Measurements from ENCODE around the gene QSOX2. TPM values are rescaled to one million over a fixed set of nuclear protein-coding genes. Genes with fewer than 3 reads are reported as not detected.

QSOX2 gene
- total RNA-seq, 1 donor from 2014 or later = 6.3 TPM

DNA sequence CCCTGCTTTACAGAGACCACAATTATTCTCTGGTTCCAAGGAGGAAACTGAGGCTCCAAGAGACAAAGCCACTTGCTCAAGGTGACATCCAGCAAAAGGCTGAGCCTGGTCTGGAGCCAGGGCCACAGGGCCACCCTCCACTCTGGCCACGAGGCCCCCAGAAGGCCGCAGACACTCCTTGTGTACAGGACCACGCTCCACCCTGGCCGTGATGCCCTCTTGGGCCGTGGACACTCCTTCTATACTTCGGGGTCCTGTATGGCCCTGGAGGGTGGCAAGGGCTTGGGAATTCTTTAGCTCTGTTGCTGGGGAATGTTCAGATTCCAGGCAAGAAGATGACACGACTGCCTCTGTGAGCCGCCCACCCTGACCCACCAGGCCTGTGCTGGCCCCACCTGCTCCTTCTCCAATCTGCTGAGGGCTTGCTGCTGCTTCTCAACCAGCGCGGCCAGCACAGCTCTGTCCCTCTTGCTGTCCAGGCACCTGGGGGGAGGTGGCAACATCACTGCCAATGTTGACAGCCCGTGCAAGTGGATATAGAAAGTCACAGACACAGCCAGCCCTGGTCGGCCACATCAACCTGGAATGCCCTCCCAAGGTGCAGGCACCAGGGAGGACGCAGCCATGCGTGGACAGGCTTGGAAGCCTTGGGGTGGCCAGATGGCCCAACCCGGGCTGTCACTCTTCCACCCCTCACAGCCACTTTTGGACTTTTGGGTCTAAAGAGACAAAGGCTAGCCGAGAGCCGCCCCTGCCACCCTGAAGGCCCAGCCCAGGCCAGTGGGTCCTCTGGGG is 20.1 kb upstream of the QSOX2 start:
- no peak for DNase-seq (ENCODE audit: low read depth in 2 of 2)

DNA sequence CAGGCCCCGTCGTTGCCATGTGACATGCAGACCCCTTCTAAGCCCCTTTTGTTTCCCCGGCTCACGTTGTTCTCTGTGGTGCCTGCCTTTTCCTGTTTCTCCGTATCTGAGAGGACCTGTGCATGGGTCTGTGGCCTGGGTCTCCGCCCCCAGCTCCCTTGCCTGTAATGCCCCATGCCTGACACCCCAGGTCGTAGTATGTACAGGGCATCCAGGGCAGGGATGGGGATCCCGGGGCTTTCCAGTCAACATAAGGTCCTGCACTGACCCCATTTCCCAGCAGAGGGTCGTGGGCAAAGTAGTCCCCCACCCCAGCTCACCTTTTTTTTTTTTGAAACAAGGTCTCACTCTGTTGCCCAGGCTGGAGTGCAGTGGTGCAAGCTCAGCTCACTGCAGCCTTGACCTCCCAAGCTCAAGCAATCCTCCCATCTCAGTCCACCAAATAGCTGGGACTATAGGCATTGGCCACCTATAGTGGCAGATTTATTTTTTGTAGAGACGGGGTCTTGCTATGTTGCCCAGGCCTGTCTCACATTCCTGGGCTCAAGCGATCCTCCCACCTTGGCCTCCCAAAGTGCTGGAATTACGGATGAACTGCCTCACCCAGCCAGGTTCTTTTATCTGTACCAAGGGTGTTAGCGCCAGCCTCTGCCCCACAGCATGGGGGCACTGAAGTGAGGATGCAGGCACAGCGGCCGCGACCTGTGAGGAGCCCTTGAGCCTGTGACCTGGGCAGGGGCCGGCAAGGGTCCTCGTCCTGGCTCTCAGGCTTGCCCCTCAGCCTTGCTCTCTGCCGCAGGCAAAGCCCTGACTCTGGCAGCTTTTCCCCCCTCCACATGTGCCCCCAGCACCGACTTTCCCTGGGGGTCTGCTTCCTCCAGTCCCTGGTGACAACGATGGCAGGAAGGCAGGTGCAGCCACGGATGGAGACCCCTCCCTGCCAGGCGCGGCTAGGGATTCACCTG is 19.1 kb upstream of the QSOX2 start:
- DNase-seq (ENCODE audit: low read depth in 2 of 2) = no peak

DNA sequence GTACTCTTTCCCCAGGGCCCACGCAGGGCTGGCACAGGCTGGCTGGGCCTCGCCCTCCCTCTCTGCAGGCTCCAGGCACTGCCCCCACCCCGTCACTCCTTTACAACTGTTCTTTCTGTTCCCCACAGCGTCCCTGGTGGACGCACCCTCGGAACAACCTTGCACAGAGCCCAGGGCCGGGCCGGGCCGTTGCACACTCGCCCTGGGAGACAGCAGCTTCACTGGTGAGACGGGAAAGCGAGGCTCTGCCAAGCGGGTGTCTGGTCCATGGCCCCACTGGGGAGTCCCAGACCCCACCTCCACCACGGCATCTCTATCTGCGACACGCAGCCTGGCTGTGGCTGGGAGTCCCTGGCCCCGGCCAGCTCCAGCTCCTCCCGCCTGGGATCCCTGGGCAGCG is 18.4 kb upstream of the QSOX2 start:
- DNase-seq (ENCODE audit: low read depth in 2 of 2) = no peak

DNA sequence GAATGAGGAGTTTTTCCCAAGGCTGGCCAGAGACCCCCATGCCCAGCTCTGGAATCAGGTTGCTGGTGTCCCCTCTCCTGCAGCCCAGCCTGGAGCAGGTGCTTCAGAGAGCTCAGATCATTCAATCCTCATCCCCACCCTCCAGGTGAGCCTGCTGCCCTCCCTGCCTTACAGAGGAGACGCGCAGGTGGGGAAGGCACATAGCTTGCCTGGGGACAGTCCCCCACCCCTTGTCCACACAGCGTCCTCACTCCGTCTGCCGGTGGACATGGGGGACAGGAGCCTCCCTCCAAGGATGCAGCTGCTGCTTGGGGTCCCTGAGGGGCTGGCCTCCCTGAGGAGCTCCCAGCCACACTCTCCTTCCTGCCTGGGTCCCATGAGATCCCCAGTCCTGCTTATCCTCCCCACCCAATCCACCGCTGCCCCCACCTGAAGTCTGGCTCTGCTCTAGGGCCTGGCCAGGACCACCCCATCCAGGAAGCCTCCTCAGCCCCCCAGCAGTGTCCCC is 17.1 kb upstream of the QSOX2 start:
- no peak for DNase-seq (ENCODE audit: low read depth in 2 of 2)

DNA sequence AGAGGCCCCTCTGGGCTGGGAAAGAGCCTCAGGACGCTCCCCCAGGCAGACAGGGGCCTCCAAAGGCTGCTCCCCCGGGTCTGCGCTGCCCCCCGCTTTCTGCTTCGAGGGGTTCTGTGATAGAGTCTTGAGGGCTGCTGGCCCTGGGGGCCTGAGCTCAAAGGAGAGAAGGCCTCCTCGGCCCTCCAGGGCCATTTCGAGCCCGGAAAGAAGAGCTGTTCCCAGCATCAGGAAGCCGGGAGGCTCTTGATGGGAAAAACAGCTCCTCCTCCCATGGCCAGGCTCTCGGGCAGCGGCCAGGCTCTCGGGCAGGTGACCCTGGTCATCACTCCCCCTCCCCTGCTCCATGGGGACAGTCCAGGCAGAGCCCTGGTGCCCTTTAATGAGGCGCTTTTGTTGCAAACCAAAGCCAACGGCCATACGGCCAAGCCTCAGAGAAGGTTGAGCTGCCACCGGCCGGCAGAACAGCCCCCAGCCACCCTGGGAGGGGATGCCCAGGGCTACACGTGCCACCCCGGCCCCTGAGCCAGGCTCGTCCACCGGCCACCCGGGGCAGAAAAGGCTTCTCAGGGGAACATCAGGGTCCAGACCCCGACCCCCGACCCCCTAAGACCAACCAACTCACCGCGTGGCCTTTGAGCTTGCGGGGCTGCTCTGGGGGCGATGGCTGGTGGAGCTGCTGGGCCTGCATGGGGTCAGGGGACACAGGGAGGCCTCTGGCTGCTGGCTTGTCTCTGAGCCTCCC is 16.2 kb upstream of the QSOX2 start:
- no peak for DNase-seq (ENCODE audit: low read depth in 2 of 2)

DNA sequence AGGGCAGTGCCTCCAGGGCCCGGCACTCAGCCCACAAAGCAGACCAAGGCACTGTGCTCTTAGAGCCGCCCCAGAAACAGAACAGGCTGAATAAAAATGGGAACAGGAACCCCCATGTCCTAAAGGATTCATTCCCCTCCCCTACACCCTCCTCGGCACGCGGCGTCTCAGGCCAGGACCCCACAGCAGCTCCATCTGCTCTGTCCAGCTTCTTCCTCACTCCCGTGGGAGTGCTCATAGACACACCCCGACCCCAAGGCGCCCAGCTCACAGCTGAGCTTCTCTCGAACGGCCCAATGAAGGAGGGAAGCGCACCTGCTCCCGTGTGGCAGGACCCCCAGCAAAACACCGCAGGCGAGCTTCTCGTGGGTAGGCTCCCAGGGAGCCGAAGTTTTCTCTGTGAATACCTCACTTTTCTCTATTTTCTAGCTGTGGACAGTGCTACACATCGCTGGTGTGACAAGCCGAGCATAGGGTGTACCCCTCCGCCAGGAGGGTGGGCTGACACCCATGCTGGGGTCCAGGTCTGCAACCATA is 15.4 kb upstream of the QSOX2 start:
- DNase-seq (ENCODE audit: low read depth in 2 of 2) = no peak

DNA sequence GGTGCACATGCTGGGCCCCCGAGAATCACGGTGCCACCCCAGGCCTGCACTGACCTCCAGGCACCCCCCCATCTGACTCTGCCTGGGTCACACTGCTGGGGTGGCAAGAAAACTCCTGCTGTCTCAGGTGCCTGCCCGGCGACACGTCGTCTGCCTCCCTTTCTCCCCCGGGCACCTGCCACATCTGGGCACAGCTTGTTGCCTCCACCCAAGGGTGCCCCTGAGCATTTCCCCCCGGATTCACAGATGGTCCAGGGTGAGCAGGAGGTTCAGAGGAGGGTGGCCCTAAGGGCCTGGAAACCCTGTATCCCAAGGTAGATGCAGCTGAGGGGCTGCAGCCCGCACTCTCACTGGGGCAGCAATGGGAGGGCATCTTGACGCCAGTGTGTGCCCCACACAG is 14.9 kb upstream of the QSOX2 start:
- DNase-seq (ENCODE audit: low read depth in 2 of 2) = no peak

DNA sequence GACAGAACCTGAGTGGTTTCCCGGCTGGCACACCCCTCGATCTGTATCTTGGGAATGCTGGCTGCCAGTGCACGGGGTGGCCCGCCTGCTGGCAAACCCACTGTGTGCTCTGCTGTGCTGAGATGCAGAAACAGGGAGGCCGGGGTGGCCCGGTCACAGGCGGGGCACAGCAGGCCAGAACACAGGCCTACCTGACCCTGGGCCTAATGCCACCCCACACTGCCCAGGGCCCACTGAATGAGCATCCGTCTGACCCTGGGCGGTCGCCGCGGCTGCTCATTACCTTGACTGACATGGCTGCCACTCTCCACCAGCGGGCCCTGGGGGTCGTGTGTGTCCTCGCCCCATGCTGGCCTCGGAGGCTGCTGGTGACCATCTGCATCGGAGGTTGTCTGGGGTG is 14.2 kb upstream of the QSOX2 start:
- no peak for DNase-seq (ENCODE audit: low read depth in 2 of 2)

DNA sequence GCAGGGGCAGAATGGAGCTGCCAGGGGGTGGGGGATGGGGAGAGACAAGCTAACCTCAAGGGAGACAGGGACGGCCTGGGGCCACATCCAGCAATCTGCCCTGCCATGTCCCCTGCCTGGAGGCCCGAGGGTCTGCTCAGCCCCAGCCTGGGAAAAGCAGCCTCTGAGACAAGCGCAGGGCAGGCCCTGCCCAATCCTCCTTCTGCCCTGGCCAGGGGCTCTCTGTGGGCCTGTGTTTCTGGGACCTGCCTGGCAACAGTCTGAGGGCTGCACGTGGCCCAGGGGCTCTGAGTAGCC is 13.9 kb upstream of the QSOX2 start:
- DNase-seq (ENCODE audit: low read depth in 2 of 2) = no peak

DNA sequence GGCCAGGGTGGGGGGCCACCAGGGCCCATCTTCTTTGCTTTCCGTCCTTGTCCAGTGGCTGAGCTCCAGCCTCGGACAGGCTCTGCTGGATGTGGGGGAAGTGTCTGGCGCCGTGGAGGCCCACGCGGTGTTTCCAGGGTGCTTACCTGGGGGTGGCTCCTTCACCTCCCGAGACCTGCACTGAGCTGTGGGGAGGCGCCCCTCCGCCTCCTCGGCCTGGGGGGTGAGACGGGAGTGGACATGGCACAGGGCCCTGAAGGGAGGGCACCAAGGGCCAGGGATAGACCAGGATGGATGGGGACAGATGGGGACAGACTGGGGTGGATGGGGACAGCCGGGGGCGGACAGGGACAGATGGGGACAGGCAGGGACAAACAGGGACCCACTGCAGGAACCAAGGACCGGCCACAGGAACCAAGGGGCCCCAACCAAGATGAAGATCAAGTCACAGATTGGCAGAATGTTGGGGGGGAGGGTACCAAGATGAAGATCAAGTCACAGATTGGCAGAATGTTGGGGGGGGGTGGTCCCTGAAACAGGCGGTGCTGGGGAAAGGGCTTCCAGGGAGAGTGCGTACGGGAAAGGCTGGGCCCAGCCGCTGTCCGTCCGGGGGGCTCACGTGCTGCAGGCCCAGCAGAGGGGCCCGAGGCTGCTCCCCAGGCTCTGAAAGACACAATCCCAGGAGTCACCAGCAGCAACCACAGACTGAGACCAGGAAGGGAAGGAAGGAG is 13.3 kb upstream of the QSOX2 start:
- DNase-seq (ENCODE audit: low read depth in 2 of 2) = no peak

DNA sequence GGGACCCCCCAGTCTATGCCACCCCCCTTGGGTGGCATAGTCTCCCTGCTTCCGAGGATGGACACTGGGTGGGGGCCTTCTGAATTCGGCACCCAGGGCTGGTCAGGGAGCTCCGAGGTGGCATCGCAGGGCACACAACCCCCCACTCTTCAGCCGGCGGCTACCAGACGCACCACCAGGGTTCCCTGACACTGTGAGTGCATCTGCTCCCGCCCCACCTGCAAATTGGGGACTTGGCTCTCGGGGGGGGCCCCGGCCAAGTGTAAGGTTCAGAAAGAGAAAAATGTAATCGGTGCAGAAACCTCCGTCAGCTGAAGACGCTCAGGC is 12.7 kb upstream of the QSOX2 start:
- no peak for DNase-seq (ENCODE audit: low read depth in 2 of 2)

DNA sequence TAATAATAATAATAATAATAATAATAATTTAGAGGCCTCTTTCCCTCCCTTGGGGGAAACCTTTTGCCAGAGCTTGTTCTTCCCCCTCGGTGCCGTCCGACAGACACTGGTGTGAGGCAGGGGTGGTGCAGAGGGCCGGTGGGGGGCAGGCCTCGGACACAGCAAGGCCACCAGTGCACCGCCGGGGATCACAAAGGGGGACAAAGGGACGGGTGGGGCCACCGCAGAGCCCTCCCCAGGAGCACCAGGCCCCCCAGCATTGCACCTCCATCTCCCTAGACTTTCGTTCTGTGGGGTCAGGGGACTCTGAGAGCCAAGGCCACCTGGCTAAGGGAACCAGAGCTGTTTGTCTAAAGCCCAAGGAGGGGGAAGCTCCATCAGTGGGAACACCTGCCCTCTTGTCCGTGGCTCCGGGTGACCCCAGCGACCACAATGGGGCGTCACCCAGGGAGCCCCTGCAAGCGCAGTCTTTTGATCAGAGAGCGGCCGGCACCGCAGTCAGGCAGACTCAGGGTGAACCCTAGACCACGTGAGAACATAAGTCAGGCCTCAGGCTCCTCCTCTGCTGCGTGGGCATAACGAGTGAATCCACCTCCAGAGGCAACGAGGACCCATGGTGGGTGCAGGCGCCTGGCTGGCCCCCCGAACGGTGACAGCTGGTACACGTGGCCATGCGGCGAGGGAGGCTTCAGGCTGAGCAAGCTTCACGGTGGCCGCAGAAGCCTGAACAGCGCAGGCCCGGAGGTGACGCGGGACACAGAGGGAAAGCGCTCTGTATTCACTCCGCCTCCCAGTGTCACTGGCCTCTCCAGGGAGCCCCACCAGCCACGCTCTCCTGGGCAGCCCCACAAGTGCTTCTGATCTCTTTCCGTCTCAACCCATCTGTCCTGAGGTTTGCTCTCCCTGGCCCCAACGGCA is 12.0 kb upstream of the QSOX2 start:
- DNase-seq (ENCODE audit: low read depth in 2 of 2) = no peak

DNA sequence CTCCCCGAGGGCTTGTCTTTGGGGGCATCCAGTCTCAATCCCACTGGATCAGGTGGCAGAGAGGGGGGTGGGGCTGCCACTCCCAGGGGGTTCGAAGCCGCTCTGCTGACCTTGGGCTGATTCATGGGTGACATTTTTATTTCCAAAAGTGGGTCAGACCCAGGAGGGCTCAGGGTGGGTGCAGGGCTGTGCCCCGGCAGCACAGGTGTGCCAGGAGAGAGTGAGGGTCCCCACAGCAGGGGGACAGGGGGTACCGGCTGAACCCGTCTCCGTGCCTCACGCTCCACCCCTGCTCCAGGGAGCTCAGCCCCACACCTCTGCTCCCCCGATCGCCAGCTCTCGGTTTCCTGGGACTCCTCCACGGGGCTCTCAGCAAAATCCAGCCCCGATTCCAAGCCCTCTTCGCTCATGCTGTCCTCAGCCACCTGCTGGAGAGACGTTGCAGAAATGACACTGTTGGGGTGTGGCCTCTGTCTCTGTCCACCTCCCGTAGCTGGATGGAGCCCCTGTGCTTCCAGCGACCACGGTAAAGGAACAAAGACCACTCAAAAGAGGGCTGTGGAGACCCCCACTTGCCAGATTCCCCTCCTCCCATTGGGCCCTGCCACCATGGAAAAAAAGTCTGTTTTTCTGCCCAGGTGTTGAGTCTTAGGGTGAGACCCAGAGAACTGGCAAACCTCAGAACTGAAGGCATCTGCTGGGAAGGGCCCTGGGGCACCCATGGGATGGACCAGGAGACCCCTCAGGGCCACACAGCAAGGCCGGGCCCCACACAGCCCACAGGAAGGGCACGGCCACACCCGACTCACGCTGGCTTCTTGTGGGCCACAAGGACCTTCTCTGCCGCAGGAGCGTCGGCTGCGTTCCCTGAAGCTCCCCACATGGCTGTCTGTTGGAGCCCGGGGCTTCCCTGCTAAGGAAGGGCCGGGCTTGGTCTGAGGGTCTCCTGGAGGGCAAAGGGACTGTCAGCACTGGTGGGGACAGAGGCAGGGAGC is 10.6 kb upstream of the QSOX2 start:
- no peak for DNase-seq (ENCODE audit: low read depth in 2 of 2)

DNA sequence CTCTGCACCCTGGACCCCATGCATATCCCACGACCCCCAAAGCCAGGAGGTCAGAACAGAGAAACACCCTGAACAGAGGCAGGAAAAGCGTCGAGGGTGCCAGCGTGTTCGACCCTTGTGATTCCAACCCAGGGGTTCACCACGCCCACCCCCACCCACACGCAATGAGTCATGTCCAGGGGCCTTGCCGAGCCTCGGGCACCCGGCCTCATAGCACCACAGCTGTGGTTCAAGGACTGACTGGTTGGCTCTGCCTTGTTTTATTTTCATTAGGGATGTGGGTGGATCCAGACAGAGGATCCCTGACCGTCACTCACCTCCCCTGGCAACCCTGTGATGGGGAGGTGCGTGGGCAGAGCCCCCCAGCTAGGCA is 9.5 kb upstream of the QSOX2 start:
- DNase-seq (ENCODE audit: low read depth in 2 of 2) = no peak

DNA sequence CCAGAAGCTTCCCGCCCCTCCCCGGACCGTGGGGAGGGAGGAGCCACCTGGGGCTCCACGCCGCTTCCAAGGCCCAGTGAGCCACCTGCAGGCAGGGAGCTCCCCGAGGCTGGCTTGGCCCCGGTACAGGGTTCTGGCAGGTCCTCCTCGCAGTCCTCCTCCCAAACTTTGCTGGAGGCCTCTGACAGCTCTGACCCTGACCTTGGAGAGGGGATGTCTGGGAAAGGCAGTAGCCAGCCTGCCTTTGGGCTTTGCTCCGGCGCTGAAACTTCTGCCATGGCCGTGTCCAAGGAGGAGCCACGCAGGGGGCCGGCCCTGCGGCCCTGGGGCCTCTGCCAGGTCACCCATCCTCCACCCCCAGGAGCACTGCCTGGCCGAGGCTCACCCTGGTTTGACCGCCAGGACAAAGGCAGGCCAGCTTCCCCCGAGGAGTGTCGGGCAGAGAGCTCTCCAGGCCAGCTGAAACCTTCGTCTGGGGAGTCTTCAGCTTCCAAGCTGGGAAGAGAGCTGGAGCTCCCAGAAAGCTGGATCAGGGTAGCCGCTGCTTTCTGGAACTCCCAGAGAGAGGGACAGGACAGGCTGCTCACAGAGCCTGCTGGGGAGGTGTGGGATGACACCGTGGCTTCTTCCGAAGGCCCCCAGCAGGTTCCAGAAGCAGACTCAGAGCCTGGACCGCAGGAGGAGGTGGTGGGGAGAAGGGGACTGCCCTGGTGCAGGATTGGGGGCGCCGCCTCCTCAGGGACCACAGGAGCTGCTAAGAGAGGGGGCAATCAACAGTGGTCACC is 9.0 kb upstream of the QSOX2 start:
- DNase-seq (ENCODE audit: low read depth in 2 of 2) = no peak

DNA sequence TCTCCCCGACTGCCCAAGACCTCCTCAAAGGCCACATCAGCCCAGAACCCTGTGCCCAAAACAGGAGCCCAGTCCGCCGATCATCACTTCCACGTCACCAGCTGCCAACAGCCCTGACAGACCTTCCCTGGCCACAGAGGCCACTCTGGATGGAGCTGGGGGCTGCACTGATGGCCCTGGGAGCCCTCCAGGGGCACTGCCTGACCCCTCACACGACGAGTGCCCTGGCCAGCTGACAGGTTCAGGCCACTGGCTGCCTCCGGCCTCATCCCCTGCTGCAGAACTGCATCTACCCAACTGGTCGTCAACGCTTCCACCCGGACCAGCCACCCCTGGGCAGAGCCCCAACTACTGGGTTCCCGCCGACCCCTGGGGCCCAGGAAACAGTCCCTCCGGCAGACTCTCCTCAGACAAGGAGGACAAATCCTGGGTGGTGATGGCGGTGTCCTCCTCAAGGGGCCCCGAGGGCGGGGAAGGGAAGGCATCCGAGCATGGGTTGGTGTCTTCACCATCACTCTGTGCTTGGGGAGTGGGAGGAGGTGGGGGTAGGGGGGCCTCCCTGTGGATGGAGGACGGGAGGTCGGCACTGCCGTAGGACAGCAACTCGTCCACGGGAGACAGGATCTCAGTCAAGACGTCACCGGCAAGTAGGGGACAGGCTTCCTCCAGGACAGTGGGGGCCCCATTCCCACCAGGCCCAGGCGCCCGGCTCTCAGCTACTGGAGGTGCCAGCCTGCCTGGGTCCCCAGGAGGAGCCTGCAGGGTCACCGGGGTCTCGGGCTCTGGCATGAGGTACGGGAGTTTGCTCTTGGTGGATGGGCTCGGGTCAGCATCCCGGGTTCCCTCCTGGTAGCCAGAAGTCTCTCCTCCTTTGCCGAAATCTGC is 7.9 kb upstream of the QSOX2 start:
- DNase-seq (ENCODE audit: low read depth in 2 of 2) = no peak

DNA sequence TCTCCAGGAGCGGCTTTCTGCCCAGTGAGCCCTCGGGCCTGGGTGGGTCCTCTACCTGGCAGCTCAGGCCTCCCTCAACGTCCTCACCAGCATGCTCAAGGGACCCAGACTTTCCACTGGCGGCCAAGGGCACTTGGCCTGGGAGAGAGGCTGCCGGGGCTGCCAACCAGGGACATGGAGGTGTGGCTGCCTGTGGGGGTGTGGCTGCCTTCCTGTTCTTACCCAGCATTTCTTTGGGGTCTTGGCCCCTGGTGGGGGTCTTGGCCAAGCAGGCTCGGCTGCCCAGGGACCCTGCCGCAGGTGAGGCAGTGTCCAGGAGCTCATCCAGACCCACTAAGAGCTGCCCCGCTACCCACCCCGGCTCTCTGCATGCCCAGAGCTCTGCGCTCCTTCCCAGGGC is 7.2 kb upstream of the QSOX2 start:
- DNase-seq (ENCODE audit: low read depth in 2 of 2) = no peak
